Left colon (tissue), 2 donors: ENCODE data around the gene PGBD1. TPM values are rescaled to one million over a fixed set of nuclear protein-coding genes. Genes with fewer than 3 reads are reported as not detected.

ENCODE experiments used
- ATAC-seq: fragments of 200-7000 bp; cut with Tn5 transposase; one replicate; pipeline ENCODE4 v1.9.1; 2020; ENCODE audit warnings: mild to moderate bottlenecking, moderate library complexity
- DNase-seq, 2 donors: peaks; one replicate each; pipeline ENCODE4 v3.0.0-alpha.2; 2020
- intact Hi-C, 2 donors: fragments of 100-400 bp; cut with DNase I in 1 of 2; cut with micrococcal nuclease in 1 of 2; formaldehyde crosslinking; loops; one replicate each; pipeline versions ENCODE4 v1.11.2 to v1.14.0; 2022; cut with DNase I, micrococcal nuclease
- long read RNA-seq: library from polyadenylated mRNA; unstranded; transcript quantifications from one replicate; pipeline ENCODE4 v2.0.0, GENCODE V29; 2021
- total RNA-seq, 2 donors: library from RNA; stranded (reverse); fragmentation: NEBNext Ultra II Directional; extraction: Animal tissue kit (Norgen Biotek cat#: 25700); gene quantifications; one replicate each; pipeline ENCODE4 v1.2.1, GENCODE V29; 2021
- donor health status: DM: no; HTN: no; CAD: no.
- donor health status: DM: yes; HTN: yes; CAD: no.

Gene PGBD1
- 1 to 10 TPM; 1.4 to 1.5 TPM for total RNA-seq
- long read RNA-seq, partial matches to known transcripts = 0 of 1 reads
- long read RNA-seq, other reads (novel, unspliced or antisense) = 1 of 1 reads

GRCh38 chr6:28281288-28282064, at the start of gene PGBD1:
PGBD1 (plus strand) TSS chr6:28281572; CDS start chr6:28283814, 2,242 bp downstream.
- ATAC-seq (peak; percentile 94), DNase-seq (peak; percentile 56 to 76)
- intact Hi-C loops = no loop called here

- no peak for ATAC-seq
- no peak for DNase-seq
- intact Hi-C loops = no loop called here
Measured at GRCh38 chr6:28232785-28233184, 48.6 kb upstream of the PGBD1 start.

GRCh38 chr6:28235912-28236452, 45.4 kb upstream of the PGBD1 start:
- ATAC-seq (no peak), DNase-seq (no peak)
- intact Hi-C loops = no loop called here

GRCh38 chr6:28239636-28240035, 41.7 kb upstream of the PGBD1 start:
- DNase-seq (no peak), ATAC-seq (no peak)
- intact Hi-C loops = no loop called here

GRCh38 chr6:28240471-28240870, 40.9 kb upstream of the PGBD1 start:
- intact Hi-C loops = no loop called here
- DNase-seq (no peak), ATAC-seq (no peak)

- intact Hi-C loops = no loop called here
- ATAC-seq (no peak), DNase-seq (no peak)
Measured at GRCh38 chr6:28243946-28244345, 37.4 kb upstream of the PGBD1 start.

GRCh38 chr6:28245206-28245941, 36.0 kb upstream of the PGBD1 start:
- no peak for DNase-seq
- intact Hi-C loops = no loop called here
- no peak for ATAC-seq

- DNase-seq (no peak), ATAC-seq (no peak)
- intact Hi-C loops = no loop called here
Measured at GRCh38 chr6:28248916-28249315, 32.5 kb upstream of the PGBD1 start.

- no peak for ATAC-seq
- intact Hi-C loops = no loop called here
- no peak for DNase-seq
Measured at GRCh38 chr6:28250747-28251146, 30.6 kb upstream of the PGBD1 start.

GRCh38 chr6:28251661-28252008, 29.7 kb upstream of the PGBD1 start:
- peak in 1 of 2 donors; percentile 26 for DNase-seq
- intact Hi-C loops = no loop called here
- peak; percentile 76 for ATAC-seq

GRCh38 chr6:28252009-28252975, 29.1 kb upstream of the PGBD1 start, which contains the start of gene ZKSCAN4:
ZKSCAN4 (minus strand) TSS chr6:28252269; CDS start chr6:28251980, 289 bp downstream.
- DNase-seq (peak; percentile 80 to 92), ATAC-seq (peak; percentile 99)
- intact Hi-C loops = no loop called here

GRCh38 chr6:28254121-28254519, 27.3 kb upstream of the PGBD1 start:
- ATAC-seq = no peak
- intact Hi-C loops = no loop called here
- DNase-seq = no peak

GRCh38 chr6:28257042-28257441, 24.3 kb upstream of the PGBD1 start:
- ATAC-seq (no peak), DNase-seq (no peak)
- intact Hi-C loops = no loop called here

- DNase-seq (peak; percentile 62 to 73), ATAC-seq (no peak)
- intact Hi-C loops = no loop called here
Measured at GRCh38 chr6:28258877-28259777, 22.2 kb upstream of the PGBD1 start, which contains the start of gene NKAPL. NKAPL (plus strand) TSS chr6:28259297; CDS start chr6:28259372, 75 bp downstream.

- ATAC-seq (no peak), DNase-seq (no peak)
- intact Hi-C loops = loop anchor here in 1 of 2 donors (10.0 kb wide), 1 partner anchor 91 kb away; no protein-coding TSS in a partner anchor
Measured at GRCh38 chr6:28263922-28264321, 17.4 kb upstream of the PGBD1 start.

GRCh38 chr6:28264834-28265401, 16.5 kb upstream of the PGBD1 start:
- DNase-seq = no peak
- intact Hi-C loops = loop anchor here in 1 of 2 donors (10.0 kb wide), 1 partner anchor 90 kb away; no protein-coding TSS in a partner anchor
- ATAC-seq = no peak

GRCh38 chr6:28266563-28266961, 14.8 kb upstream of the PGBD1 start:
- DNase-seq = no peak
- intact Hi-C loops = loop anchor here in 1 of 2 donors (10.0 kb wide), 1 partner anchor 88 kb away; no protein-coding TSS in a partner anchor
- no peak for ATAC-seq
